Spinal cord (tissue), 10 donors: ENCODE results near the gene HIC2. TPM values are rescaled to one million over a fixed set of nuclear protein-coding genes. Genes with fewer than 3 reads are reported as not detected.
"Not testable (repeated sequence)": the region's sequence is repeated elsewhere in the genome, so short reads cannot be mapped to it uniquely, and the experiment has no call there.

Experiments
- DNase-seq, 6 donors: peaks; one replicate each; pipeline versions ENCODE4 v3.0.0 to v3.0.0-alpha.2; 2013 to 2015; ENCODE audit warnings: low spot score in 6 of 6, low read depth in 4 of 6
- H3K27ac ChIP-seq: one replicate; pipeline ENCODE4 v1.5.1; 2013; ENCODE audit warnings: low read depth, low read length, control low read depth
- H3K27me3 ChIP-seq: one replicate; pipeline ENCODE4 v1.6.1; 2013; ENCODE audit warnings: low read length; ENCODE audit not compliant: control insufficient read depth, insufficient read depth
- H3K36me3 ChIP-seq: one replicate; pipeline ENCODE4 v1.6.1; 2013; ENCODE audit warnings: low read length; ENCODE audit not compliant: control insufficient read depth, insufficient read depth
- H3K4me1 ChIP-seq: one replicate; pipeline ENCODE4 v1.6.1; 2013; ENCODE audit warnings: low read length; ENCODE audit not compliant: control insufficient read depth, insufficient read depth
- H3K4me3 ChIP-seq: one replicate; pipeline ENCODE4 v1.5.1; 2013; ENCODE audit warnings: low read depth, low read length, control low read depth
- H3K9me3 ChIP-seq: one replicate; pipeline ENCODE4 v1.6.1; 2013; ENCODE audit warnings: low read length; ENCODE audit not compliant: control insufficient read depth, insufficient read depth
- WGBS: methylation state at CpG from one replicate; pipeline ENCODE4 v1.1.5; 2013; ENCODE audit warnings: missing lambda C conversion rate; ENCODE audit not compliant: insufficient coverage; 5-methylcytosine and 5-hydroxymethylcytosine counted together
- polyA plus RNA-seq, 2 donors: library from polyadenylated mRNA; unstranded; fragments of 120-200 nt; gene quantifications; one replicate each; pipeline ENCODE4 v1.2.1, GENCODE V29; 2013; ENCODE audit not compliant: insufficient read length in 2 of 2
- total RNA-seq, 2 donors: library from RNA; depleted of rRNA in 1 of 2; stranded (reverse); fragments of 120-200 nt in 1 of 2; fragments of >200 nt in 1 of 2; gene quantifications; one replicate each; pipeline versions ENCODE4 v1.2.3 to v1.2.4, GENCODE V29; 2013 to 2014
- donor health status: healthy.

Gene HIC2
- total and polyA plus RNA-seq, 4 donors = 3.6 to 8.4 (median 6.4) TPM

DNA sequence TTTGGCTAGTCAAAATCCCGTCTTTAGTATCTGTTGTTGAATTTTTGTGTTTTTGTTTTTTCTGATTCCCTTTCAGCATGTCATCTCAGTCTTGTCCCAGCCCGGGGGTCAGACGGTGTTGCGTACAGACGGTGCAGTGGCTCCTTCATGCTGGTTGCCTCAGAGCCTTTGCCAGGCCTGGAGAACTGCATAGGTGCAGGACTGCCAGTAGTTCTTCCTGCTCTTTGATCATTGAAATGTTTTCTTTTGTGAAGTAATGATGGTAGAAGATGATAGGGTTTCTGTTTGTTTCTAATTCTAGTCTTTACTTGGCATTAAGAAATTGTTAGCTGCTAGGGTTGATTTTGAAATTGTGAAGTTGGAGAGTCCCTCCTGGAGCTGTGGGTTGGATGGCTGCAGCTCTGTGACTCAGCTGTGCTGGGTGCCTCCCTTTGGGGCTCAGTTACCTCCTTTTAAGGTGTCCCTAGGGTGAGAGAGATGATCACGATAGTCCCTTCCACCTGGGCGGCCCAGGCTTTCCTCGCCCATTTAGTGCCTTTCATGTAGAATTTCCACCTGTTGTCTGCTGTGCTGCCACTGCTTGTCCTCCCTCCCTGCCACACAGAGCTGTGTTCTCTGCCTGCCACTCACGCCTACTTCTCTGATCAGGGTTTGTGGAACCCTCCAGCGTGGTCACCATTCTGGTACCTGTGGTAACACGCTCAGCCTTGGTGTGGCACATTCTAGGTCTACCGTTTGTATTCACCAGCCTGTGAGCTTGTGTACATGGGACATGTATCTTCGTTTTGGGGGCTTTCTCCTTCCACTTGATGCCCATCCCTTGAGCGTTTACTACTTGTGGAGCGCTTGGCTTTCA lies 17.4 kb downstream of the HIC2 start:
- not testable (repeated sequence) for H3K27ac ChIP-seq, H3K4me3 ChIP-seq, DNase-seq, H3K4me1 ChIP-seq, H3K36me3 ChIP-seq, H3K9me3 ChIP-seq, H3K27me3 ChIP-seq
- no CpG with 5 or more reads among the region's 15 CpGs for WGBS

- H3K27me3 ChIP-seq, H3K4me3 ChIP-seq, H3K9me3 ChIP-seq, H3K27ac ChIP-seq, DNase-seq, H3K4me1 ChIP-seq, H3K36me3 ChIP-seq: not testable (repeated sequence)
- no CpG with 5 or more reads among the region's 12 CpGs for WGBS
Measured at GRCh38 chr22:21435998-21436810, 19.0 kb downstream of the HIC2 start.

DNA sequence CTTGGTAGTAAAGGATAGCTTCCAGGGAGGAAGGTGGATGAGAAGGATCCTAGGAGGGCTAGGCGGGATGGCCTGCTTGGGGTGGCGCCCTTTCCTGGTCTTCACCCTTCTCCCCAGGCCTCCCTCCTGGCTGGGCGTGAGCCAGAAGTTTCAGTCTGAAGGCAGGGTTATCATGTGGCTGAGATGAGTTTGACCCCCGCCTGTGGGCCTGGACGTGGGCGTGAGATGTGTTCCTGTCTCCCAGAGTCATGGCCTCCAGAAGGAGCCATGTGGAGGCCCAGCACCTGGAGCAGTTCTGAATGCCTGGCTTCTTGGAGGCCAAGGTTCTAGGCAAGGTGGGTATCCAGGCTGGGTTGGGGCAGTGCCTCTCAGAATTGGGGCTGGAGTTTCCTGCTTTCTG lies 20.8 kb downstream of the HIC2 start:
- WGBS = no CpG with 5 or more reads among the region's 6 CpGs
- H3K27ac ChIP-seq, DNase-seq, H3K4me3 ChIP-seq, H3K36me3 ChIP-seq, H3K27me3 ChIP-seq, H3K9me3 ChIP-seq: not testable (repeated sequence)
- peaks cover 13% of the 10 kb centered on the region for H3K4me1 ChIP-seq

- WGBS = no CpG with 5 or more reads among the region's 10 CpGs
Measured at GRCh38 chr22:21440018-21440636, 23.0 kb downstream of the HIC2 start.

DNA sequence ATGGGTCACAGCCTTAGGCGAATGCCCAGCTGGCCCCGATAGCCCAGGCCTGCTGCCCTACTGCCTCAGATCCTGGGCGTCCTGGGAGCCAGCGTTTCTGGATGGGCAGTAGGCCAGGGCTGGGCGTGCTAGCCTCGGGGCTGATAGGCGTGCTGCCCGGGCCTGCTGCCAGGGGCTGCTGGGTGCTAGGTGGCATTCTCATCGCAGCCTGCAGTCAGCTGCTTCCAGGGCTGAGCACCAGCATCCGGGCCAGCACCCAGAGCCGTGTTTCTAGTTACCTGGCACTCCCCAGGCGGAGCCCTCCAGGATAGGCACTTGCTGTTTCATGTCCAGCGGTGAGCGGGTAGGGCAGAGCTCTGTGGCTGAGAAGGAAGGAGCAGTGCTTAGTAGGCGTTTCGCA lies 23.5 kb downstream of the HIC2 start:
- H3K27ac ChIP-seq, H3K27me3 ChIP-seq, H3K9me3 ChIP-seq, DNase-seq, H3K4me3 ChIP-seq: not testable (repeated sequence)
- Histone ChIP-seq H3K36me3 (peaks cover 30% of the 10 kb centered on the region), H3K4me1 (peaks cover 31% of the 10 kb centered on the region)
- WGBS = no CpG with 5 or more reads among the region's 16 CpGs

More at GRCh38 chr22:21440018-21440636, 23.0 kb downstream of the HIC2 start:
- not testable (repeated sequence) for H3K9me3 ChIP-seq, H3K27me3 ChIP-seq, DNase-seq, H3K27ac ChIP-seq, H3K4me3 ChIP-seq
- peaks cover 29% of the 10 kb centered on the region for H3K4me1 ChIP-seq
- peaks cover 24% of the 10 kb centered on the region for H3K36me3 ChIP-seq

- not testable (repeated sequence) for H3K9me3 ChIP-seq, DNase-seq, H3K4me3 ChIP-seq, H3K27me3 ChIP-seq, H3K27ac ChIP-seq
- Histone ChIP-seq H3K4me1 (peaks cover 29% of the 10 kb centered on the region), H3K36me3 (peaks cover 35% of the 10 kb centered on the region)
- WGBS = no CpG with 5 or more reads among the region's 6 CpGs
Measured at GRCh38 chr22:21441170-21441569, 24.0 kb downstream of the HIC2 start.

GRCh38 chr22:21442123-21442522 lies 25.0 kb downstream of the HIC2 start:
- WGBS = no CpG with 5 or more reads among the region's 9 CpGs

DNA sequence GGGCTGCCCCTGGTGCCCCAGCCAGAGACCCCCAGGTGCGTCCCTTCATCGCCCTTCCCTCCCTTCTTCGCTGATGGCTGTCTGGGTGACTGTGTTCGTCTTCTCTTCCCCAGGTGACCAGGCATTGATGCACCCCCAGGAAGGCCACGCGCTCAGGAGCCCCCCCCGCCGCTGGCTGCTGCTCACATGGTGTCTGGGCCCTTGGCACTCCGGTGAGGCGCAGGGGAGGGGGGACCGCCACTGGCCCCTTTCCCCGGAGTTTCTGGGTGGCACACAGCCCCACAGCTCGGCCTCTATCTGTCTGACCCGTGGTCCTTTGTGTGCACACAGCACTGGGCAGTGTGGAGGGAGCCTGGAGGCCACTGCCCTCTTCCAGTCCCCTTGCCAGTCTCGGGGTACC lies 25.5 kb downstream of the HIC2 start:
- not testable (repeated sequence) for H3K27me3 ChIP-seq, H3K27ac ChIP-seq, H3K4me3 ChIP-seq, H3K9me3 ChIP-seq, DNase-seq
- WGBS = no CpG with 5 or more reads among the region's 15 CpGs
- Histone ChIP-seq H3K36me3 (peaks cover 49% of the 10 kb centered on the region), H3K4me1 (peaks cover 27% of the 10 kb centered on the region)

More at GRCh38 chr22:21442123-21442522, 25.0 kb downstream of the HIC2 start:
- H3K4me3 ChIP-seq, H3K9me3 ChIP-seq, H3K27ac ChIP-seq, H3K27me3 ChIP-seq, DNase-seq: not testable (repeated sequence)
- H3K36me3 ChIP-seq = peaks cover 44% of the 10 kb centered on the region
- H3K4me1 ChIP-seq = peaks cover 27% of the 10 kb centered on the region

- H3K27me3 ChIP-seq = no peaks in the 10 kb centered on the region
- 75% methylated on average over 13 of the region's 13 CpGs for WGBS
- no peaks in the 10 kb centered on the region for H3K9me3 ChIP-seq
- no peak overlapping the region for H3K27ac ChIP-seq
- H3K4me1 ChIP-seq = peaks cover 27% of the 10 kb centered on the region
- peaks cover 55% of the 10 kb centered on the region for H3K36me3 ChIP-seq
- DNase-seq = no peak
- no peak overlapping the region for H3K4me3 ChIP-seq
Measured at GRCh38 chr22:21443057-21443734, 26.0 kb downstream of the HIC2 start.
